A673 (cell line): ENCODE results near the gene C16orf86. TPM values are rescaled to one million over a fixed set of nuclear protein-coding genes. Genes with fewer than 3 reads are reported as not detected.

ENCODE experiments used
- BruUV-seq: library from RNA; stranded (reverse); fragments of 400-500 nt; replicated peaks from 2 replicates; lab custom pipeline; 2021; lab: Mats Ljungman, UMichigan
- CTCF ChIA-PET: fragments of 300-600 bp; sonication (Branson Sonifier 250); formaldehyde crosslinking; loops from one replicate; lab custom pipeline; 2022; ENCODE audit warnings: antibody characterized with exemption; lab: Charles Lee
- POLR2A ChIA-PET: fragments of 300-600 bp; sonication (Branson Sonifier 250); formaldehyde crosslinking; loops from one replicate; lab custom pipeline; 2022; ENCODE audit warnings: antibody characterized with exemption; ENCODE audit not compliant: low non-redundant PET; lab: Charles Lee
- DNase-seq: peaks from one replicate; pipeline ENCODE4 v3.0.0-alpha.2; 2015; ENCODE audit warnings: low spot score
- H3K27ac ChIP-seq: fragments of 200-600 bp; sonication (generic); 2 replicates; pipeline ENCODE4 v1.5.1; 2016; ENCODE audit warnings: mixed run types, low read depth, mild to moderate bottlenecking, mixed read lengths, antibody characterized with exemption, low read length; ENCODE audit not compliant: poor library complexity, severe bottlenecking
- H3K27me3 ChIP-seq: fragments of 200-600 bp; sonication (generic); replicated peaks from 2 replicates; pipeline ENCODE4 v1.6.1; 2017; ENCODE audit warnings: mixed run types, low read depth, mild to moderate bottlenecking, mixed read lengths, antibody characterized with exemption, low read length; ENCODE audit not compliant: insufficient read depth, poor library complexity
- H3K36me3 ChIP-seq: fragments of 200-600 bp; sonication (generic); 2 replicates; pipeline ENCODE4 v1.6.1; 2016; ENCODE audit warnings: mixed run types, mild to moderate bottlenecking, mixed read lengths, antibody characterized with exemption, low read length; ENCODE audit not compliant: insufficient read depth, poor library complexity, severe bottlenecking
- H3K4me1 ChIP-seq: fragments of 200-600 bp; sonication (generic); 2 replicates; pipeline ENCODE4 v1.6.1; 2017; ENCODE audit warnings: mixed run types, mild to moderate bottlenecking, mixed read lengths, antibody characterized with exemption, low read length; ENCODE audit not compliant: insufficient read depth, poor library complexity, severe bottlenecking
- H3K4me3 ChIP-seq: fragments of 200-600 bp; sonication (generic); 2 replicates; pipeline ENCODE4 v1.5.1; 2016; ENCODE audit warnings: low read depth, mixed run types, mild to moderate bottlenecking, mixed read lengths, low read length; ENCODE audit not compliant: poor library complexity, severe bottlenecking
- H3K9me3 ChIP-seq: fragments of 200-600 bp; sonication (generic); 2 replicates; pipeline ENCODE4 v1.6.1; 2016; ENCODE audit warnings: mixed run types, low read depth, mild to moderate bottlenecking, mixed read lengths, antibody characterized with exemption, low read length; ENCODE audit not compliant: poor library complexity, severe bottlenecking
- EZH2 ChIP-seq: fragments of 200-600 bp; sonication (generic); IDR thresholded peaks from 2 replicates; pipeline ENCODE4 v1.6.1; 2017; ENCODE audit warnings: borderline replicate concordance, low read depth, mild to moderate bottlenecking, mixed read lengths, antibody characterized with exemption, low read length; ENCODE audit not compliant: poor library complexity, severe bottlenecking
- intact Hi-C: fragments of 100-400 bp; cut with micrococcal nuclease; formaldehyde crosslinking; loops from one replicate; pipeline ENCODE4 v1.10.0; 2022; ENCODE audit not compliant: unreplicated experiment
- total RNA-seq: library from RNA; stranded (reverse); gene quantifications from 2 replicates; pipeline ENCODE4 v1.2.3, GENCODE V29; 2021
- TF ChIP-seq, protein P1 (sequence below): fragments of 300-800, 200-600 bp; sonication (generic); conservative IDR thresholded peaks from 2 replicates; pipeline ENCODE4 v1.5.1; 2017; ENCODE audit warnings: low read depth, mild to moderate bottlenecking, antibody characterized with exemption, low read length, moderate library complexity, mixed read lengths

C16orf86 gene
- total RNA-seq, 1 experiment from 2014 or later, result not detected

DNA sequence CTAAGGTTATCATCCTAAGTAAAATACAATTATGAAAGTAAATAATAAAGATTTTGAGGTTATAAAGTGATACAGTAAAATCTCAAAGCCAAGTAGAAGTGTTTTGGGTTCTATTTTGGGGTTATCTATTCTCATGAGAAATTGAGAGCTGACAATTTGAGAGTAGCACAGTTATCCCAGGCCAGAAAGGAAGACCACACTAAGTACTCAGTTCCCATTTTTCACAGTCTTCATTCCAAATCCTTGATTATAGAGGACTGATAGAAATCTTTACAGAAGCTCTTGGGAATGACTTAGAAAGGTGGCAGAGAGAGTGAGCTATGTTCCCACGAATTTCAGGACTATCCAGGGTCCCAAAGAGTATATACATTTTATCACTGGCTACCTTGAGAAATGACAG lies 47.9 kb downstream of the C16orf86 start:
- H3K27me3 ChIP-seq, result no peaks in the 10 kb centered on the region
- H3K27ac ChIP-seq, result no peak overlapping the region
- H3K9me3 ChIP-seq, result no peaks in the 10 kb centered on the region
- DNase-seq, result no peak
- H3K4me3 ChIP-seq, result no peak overlapping the region
- no peak for TF ChIP-seq EZH2
- TF ChIP-seq, protein P1, sequence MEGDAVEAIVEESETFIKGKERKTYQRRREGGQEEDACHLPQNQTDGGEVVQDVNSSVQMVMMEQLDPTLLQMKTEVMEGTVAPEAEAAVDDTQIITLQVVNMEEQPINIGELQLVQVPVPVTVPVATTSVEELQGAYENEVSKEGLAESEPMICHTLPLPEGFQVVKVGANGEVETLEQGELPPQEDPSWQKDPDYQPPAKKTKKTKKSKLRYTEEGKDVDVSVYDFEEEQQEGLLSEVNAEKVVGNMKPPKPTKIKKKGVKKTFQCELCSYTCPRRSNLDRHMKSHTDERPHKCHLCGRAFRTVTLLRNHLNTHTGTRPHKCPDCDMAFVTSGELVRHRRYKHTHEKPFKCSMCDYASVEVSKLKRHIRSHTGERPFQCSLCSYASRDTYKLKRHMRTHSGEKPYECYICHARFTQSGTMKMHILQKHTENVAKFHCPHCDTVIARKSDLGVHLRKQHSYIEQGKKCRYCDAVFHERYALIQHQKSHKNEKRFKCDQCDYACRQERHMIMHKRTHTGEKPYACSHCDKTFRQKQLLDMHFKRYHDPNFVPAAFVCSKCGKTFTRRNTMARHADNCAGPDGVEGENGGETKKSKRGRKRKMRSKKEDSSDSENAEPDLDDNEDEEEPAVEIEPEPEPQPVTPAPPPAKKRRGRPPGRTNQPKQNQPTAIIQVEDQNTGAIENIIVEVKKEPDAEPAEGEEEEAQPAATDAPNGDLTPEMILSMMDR, result no peak
- H3K36me3 ChIP-seq, result no peaks in the 10 kb centered on the region
- ChIA-PET POLR2A (no interaction called here), CTCF (no interaction called here)
- BruUV-seq, result no TSS peak
- H3K4me1 ChIP-seq, result peaks cover 8% of the 10 kb centered on the region
- intact Hi-C loops, result no loop called here

DNA sequence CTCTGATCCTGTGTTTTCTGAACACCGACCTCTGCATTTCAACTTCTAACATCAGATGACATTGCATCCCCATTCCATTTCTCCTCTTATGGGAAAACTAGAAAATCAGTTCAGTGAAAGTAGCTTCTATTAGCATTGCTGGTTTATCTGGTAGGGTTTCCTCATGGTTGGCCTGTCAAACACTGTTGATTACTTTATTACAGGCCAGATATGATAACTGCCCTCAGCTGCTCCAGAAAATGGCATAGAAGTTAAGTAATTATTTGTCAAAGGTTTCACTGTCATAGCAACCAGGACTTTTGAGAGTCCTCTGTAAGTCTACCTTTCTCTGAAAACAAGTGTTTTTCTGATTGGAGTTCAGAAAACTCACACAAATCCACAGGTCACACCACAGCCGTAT lies 49.5 kb downstream of the C16orf86 start:
- CTCF ChIA-PET, result interaction anchor here (0.6 kb wide), 1 partner anchor 168 kb away, joined by 3 read pairs; no protein-coding TSS in a partner anchor
- no TSS peak for BruUV-seq

More for the DNA sequence above, 49.5 kb downstream of the C16orf86 start:
- DNase-seq, result no peak
- Histone ChIP-seq H3K4me3 (no peak overlapping the region), H3K27me3 (no peaks in the 10 kb centered on the region), H3K4me1 (peaks cover 14% of the 10 kb centered on the region), H3K9me3 (no peaks in the 10 kb centered on the region), H3K27ac (no peak overlapping the region), H3K36me3 (no peaks in the 10 kb centered on the region)
- no peak for TF ChIP-seq EZH2
- TF ChIP-seq, protein P1, result no peak
- POLR2A ChIA-PET, result no interaction called here
- intact Hi-C loops, result no loop called here

Other genes starting within 250 kb of the C16orf86 start
- 1.6 and 2.3 TPM in 2 replicates for gene HSD11B2, start 235.7 kb upstream of the C16orf86 start, total RNA-seq
- gene ATP6V0D1, start 185.7 kb upstream of the C16orf86 start, total RNA-seq, result 56.5 and 63.9 TPM in 2 replicates
- not detected in 2 replicates for gene AGRP, start 183.3 kb upstream of the C16orf86 start, total RNA-seq
- gene RIPOR1, start 138.0 kb upstream of the C16orf86 start, total RNA-seq, result 22.9 and 29.0 TPM in 2 replicates
- gene CTCF, start 104.3 kb upstream of the C16orf86 start, total RNA-seq, result 68.6 and 74.7 TPM in 2 replicates
- gene CARMIL2, start 21.7 kb upstream of the C16orf86 start, total RNA-seq, result 4.4 and 9.5 TPM in 2 replicates
- gene ACD, start 6.6 kb upstream of the C16orf86 start, total RNA-seq, result 45.8 and 48.0 TPM in 2 replicates
- gene PARD6A, start 5.9 kb upstream of the C16orf86 start, total RNA-seq, result 8.6 and 8.7 TPM in 2 replicates
- 8.5 and 11.2 TPM in 2 replicates for gene ENKD1, start 64 bp upstream of the C16orf86 start, total RNA-seq
- 22.6 and 25.1 TPM in 2 replicates for gene GFOD2, start 52.5 kb downstream of the C16orf86 start, total RNA-seq
- gene RANBP10, start 139.7 kb downstream of the C16orf86 start, total RNA-seq, result 27.1 and 28.0 TPM in 2 replicates
- gene TSNAXIP1, start 140.1 kb downstream of the C16orf86 start, total RNA-seq, result 1.0 and 1.6 TPM in 2 replicates
- gene THAP11, start 175.5 kb downstream of the C16orf86 start, total RNA-seq, result 46.6 and 48.9 TPM in 2 replicates
- gene NUTF2, start 180.1 kb downstream of the C16orf86 start, total RNA-seq, result 197 and 217 TPM in 2 replicates
- gene CENPT, start 180.9 kb downstream of the C16orf86 start, total RNA-seq, result 52.9 and 62.3 TPM in 2 replicates
- gene EDC4, start 206.2 kb downstream of the C16orf86 start, total RNA-seq, result 99.6 and 99.9 TPM in 2 replicates
- 0.58 and 0.59 TPM in 2 replicates for gene NRN1L, start 218.1 kb downstream of the C16orf86 start, total RNA-seq
- gene PSKH1, start 226.4 kb downstream of the C16orf86 start, total RNA-seq, result 24.2 and 27.4 TPM in 2 replicates